GM21786 (cell line): ENCODE results near the gene C6orf89.

Experiments used
- ATAC-seq: cut with Tn5 transposase; IDR thresholded peaks from one replicate; pipeline ENCODE4 v1.9.1; 2021; ENCODE audit not compliant: unreplicated experiment

C6orf89 gene

DNA sequence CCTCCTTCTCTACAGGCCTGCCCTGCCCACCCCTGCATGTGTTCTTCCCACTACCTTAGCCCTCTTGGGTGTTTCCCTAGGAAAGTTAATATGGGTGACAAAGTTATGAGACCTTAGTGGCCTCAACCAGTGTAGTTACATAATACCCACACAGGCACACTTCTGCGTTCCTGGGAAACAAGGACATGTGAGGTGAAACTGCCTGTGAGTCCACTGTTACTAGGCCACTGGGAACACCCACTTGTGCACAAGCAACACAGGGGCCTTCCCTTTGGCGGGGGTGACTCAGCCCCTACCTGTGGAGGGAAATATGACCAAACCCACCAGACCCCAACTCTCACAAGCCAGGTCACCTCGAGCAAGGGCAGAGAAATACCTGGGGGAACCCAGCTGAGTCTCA lies 81.5 kb downstream of the C6orf89 start:
- no peak for ATAC-seq

DNA sequence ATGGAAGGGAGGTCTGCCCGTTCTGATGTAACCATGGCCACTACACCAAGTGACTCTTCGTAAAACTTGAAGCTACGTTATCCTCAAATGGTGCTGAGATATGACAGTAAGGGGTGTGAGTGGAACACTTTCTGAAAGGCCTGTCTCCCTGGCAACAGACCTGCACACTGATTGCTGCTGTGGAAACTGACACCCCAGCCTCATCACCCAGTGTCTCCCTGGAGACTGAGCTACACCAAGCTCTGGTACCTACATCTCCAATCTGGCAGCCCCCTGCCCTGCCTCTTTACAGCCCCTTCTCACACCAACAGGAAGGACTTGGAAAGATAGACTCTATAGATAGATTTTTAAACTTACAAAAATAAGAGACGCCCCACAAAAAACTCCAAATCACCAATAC lies 82.0 kb downstream of the C6orf89 start:
- ATAC-seq, result no peak

- no peak for ATAC-seq
Measured at GRCh38 chr6:36968266-36968977, 82.7 kb downstream of the C6orf89 start.

- no peak for ATAC-seq
Measured at GRCh38 chr6:36969240-36969691, 83.5 kb downstream of the C6orf89 start.

DNA sequence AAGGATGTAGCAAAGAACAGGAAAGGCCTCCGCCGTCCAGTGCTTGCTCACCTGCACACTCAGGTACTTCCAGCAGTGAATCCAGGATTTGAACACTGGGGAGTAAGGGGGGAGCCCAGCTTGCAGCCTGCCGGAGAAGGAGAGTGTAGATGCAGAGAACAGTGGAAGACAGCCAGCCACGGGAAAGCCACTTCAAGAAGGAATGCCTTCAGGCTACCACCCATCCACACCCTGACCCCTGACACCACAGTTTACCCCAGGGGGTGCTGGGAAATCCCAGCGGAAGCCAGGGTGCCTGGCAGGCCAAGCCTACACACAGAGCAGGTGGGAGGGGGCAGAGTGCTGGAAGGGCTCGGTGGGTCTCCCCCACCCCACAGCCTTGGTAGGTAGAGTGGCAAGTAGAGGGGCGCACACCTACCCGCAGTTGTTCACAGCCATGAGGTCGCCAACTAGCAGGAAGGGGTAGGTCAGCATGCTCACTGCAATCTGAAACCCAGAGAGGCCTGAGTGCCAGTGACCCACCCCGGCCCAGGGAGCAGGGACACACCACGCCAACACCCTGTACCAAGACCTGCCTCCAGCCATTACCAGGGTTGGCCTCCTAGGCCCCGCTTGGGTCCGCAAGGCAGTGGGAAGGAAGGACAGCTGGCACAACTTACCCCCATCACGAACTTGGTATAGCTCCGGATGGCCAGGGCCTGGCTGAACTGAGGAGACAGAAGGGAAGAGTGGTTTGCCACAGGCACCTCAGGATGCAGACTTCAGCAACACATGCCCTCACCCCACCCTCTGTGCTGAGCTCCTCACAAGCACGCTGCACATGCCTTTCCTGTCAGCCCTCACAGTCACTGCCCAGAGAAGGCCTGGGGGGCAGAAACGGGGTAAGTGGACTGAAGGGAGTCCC lies 84.5 kb downstream of the C6orf89 start:
- no peak for ATAC-seq

- ATAC-seq, result no peak
Measured at GRCh38 chr6:36970892-36971842, 85.4 kb downstream of the C6orf89 start.

DNA sequence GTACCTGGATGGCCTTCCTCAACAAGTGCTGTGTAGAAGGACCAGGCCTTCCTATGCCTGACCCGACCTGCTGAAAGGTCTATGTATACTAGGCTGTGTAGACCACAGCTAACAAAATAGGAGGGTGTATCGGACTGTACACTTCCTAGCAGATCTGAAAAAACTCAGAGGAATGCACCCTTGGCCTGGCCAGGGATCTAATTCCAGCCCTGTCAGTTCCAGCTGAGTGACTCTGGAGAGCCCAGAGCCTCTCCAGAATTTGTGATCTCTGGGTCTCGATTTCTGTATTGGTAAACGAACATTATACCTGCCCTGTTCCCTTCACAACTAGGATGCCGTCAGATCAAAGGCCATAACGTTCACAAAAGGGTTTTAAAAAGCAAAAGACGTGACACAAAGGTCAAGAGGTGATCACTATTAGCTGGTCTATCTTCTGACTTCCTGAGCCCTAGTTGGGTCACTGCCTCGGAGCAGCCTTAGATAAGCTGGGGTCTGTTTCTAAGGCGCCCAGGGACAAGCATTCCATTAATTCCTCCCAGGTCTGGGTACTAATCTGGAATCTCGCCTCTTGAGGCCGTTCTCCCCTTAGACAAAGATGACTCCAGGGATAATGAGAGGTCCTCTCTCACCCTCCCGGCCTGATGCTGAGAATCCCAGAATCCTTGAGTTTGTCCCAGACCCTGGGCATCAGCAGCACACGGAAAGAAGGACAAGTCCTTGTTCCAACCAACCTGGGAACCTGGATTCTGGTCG lies 86.3 kb downstream of the C6orf89 start:
- ATAC-seq, result no peak

GRCh38 chr6:36973190-36973589 lies 87.4 kb downstream of the C6orf89 start:
- ATAC-seq, result no peak

DNA sequence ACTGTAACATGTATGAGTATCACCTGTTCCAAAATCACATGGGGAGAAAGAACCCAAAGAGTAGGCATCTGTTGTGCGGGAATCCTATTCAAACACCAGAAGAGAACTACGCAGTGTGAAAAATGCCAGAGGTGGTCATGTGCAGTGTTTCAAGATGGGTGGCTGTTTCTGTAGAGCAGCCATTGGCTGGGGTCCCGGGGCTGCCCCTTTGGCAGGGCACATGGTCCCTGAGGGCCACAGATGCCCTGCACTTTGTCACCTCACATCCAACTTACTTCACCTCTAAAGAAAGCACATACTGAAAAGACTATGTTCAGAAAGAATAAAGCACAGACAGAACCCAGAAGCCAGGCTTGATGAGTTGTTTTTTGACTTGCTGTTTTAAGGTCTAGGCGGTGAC lies 87.9 kb downstream of the C6orf89 start:
- no peak for ATAC-seq

GRCh38 chr6:36975231-36976006 lies 89.7 kb downstream of the C6orf89 start:
- ATAC-seq, result no peak

- no peak for ATAC-seq
Measured at GRCh38 chr6:36976007-36976264, 90.2 kb downstream of the C6orf89 start.

DNA sequence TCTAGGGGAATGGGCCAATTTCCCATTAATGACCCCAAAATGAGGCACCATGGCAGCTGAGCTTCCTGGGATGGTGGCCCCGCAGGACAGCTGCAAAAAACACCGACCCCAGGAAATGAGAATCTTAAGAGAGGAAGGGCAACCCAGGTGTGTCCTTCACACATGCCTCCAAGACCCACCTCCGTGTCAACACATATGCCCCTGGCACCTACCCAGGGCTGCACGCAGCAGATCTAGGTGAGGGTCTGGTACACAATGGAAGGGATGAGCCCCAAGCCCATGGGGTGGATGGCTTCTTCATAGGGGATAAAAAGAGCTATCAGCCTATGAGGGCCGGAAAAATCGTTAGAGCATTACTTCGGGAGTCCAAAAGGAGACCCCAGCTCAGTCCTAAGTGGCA lies 90.8 kb downstream of the C6orf89 start:
- no peak for ATAC-seq

- no peak for ATAC-seq
Measured at GRCh38 chr6:36976931-36977330, 91.2 kb downstream of the C6orf89 start.

- ATAC-seq, result no peak
Measured at GRCh38 chr6:36977470-36977941, 91.8 kb downstream of the C6orf89 start.
